ENCODE results near the gene NKX1-2.

NKX1-2 gene

GRCh38 chr10:124450012-124450782 lies at the start of gene NKX1-2:
Gene NKX1-2 (minus strand): TSS chr10:124450035. CDS start chr10:124449943, 92 bp downstream.
- Histone ChIP-seq H3K27me3 (replicated peaks; ENCODE audit: control insufficient read depth, insufficient read depth, low read length) (peaks cover 6% of the 10 kb centered on the region; the same call in 1 of the 2 replicates), H3K4me3 (replicated peaks; ENCODE audit: low read depth, low read length) (no peak within 1 kb of the TSS), H3K36me3 (ENCODE audit: control insufficient read depth, insufficient read depth, low read length) (no peaks in the 10 kb centered on the region)
- no peak for DNase-seq (ENCODE audit: extremely low read depth, insufficient read length)
- TF ChIP-seq, protein P1, sequence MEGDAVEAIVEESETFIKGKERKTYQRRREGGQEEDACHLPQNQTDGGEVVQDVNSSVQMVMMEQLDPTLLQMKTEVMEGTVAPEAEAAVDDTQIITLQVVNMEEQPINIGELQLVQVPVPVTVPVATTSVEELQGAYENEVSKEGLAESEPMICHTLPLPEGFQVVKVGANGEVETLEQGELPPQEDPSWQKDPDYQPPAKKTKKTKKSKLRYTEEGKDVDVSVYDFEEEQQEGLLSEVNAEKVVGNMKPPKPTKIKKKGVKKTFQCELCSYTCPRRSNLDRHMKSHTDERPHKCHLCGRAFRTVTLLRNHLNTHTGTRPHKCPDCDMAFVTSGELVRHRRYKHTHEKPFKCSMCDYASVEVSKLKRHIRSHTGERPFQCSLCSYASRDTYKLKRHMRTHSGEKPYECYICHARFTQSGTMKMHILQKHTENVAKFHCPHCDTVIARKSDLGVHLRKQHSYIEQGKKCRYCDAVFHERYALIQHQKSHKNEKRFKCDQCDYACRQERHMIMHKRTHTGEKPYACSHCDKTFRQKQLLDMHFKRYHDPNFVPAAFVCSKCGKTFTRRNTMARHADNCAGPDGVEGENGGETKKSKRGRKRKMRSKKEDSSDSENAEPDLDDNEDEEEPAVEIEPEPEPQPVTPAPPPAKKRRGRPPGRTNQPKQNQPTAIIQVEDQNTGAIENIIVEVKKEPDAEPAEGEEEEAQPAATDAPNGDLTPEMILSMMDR (IDR thresholded peaks at IDR 0.05; ENCODE audit: insufficient read depth, low read length, poor library complexity, severe bottlenecking) = no peak

DNA sequence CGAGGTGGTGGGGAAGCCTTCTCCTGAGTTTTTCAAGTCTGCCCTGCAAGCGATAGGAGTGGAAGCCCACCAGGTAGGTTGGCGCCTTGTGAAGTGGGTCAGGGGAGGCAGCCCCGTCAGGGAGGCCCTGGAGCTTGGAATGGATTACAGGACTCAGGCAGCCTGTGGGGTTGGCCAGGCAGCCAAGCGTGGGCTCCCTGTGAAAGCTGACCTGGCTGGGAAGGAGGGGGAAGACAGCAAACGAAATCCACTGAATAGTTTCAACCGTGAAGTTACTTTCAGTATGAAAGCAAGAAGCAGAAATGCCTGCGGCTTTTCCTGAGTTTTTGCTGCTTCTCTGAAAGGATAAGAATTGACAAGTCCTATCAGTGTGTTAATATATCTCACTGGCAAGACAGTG lies 48.2 kb upstream of the NKX1-2 start:
- no peak for DNase-seq (ENCODE audit: extremely low read depth, insufficient read length)
- TF ChIP-seq, protein P1 (IDR thresholded peaks at IDR 0.05; ENCODE audit: insufficient read depth, low read length, poor library complexity, severe bottlenecking) = no peak
- H3K4me3 ChIP-seq (replicated peaks; ENCODE audit: low read depth, low read length) = no peak overlapping the region
- no peaks in the 10 kb centered on the region for H3K27me3 ChIP-seq (replicated peaks; ENCODE audit: control insufficient read depth, insufficient read depth, low read length)
- no peaks in the 10 kb centered on the region for H3K36me3 ChIP-seq (ENCODE audit: control insufficient read depth, insufficient read depth, low read length)

GRCh38 chr10:124497196-124497881 lies 47.5 kb upstream of the NKX1-2 start:
- H3K36me3 ChIP-seq (ENCODE audit: control insufficient read depth, insufficient read depth, low read length) = no peaks in the 10 kb centered on the region
- no peaks in the 10 kb centered on the region for H3K27me3 ChIP-seq (replicated peaks; ENCODE audit: control insufficient read depth, insufficient read depth, low read length)
- DNase-seq (ENCODE audit: extremely low read depth, insufficient read length) = no peak
- H3K4me3 ChIP-seq (replicated peaks; ENCODE audit: low read depth, low read length) = no peak overlapping the region
- TF ChIP-seq, protein P1 (IDR thresholded peaks at IDR 0.05; ENCODE audit: insufficient read depth, low read length, poor library complexity, severe bottlenecking) = no peak

DNA sequence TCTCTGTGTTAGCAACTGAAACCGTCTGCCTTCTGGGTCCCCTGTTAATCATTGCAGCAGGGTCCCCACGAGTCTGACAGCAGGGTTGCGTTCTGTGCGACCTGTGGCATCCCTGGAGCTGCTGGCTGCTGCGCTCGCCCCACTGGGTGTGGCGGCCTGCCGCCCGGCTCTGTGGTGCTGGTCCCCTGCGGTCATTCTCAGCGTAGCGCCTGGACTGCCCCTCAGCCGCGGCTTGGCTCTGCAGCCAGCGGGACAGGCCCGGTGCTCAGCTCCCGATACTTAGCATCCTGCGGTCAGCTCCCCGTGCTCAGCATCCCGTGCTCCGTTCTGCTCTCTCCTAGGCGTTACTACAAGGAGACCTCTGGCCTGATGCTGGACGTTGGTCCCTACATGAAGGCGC lies 46.8 kb upstream of the NKX1-2 start:
- no peaks in the 10 kb centered on the region for H3K27me3 ChIP-seq (replicated peaks; ENCODE audit: control insufficient read depth, insufficient read depth, low read length)
- TF ChIP-seq, protein P1 (IDR thresholded peaks at IDR 0.05; ENCODE audit: insufficient read depth, low read length, poor library complexity, severe bottlenecking) = no peak
- no peaks in the 10 kb centered on the region for H3K36me3 ChIP-seq (ENCODE audit: control insufficient read depth, insufficient read depth, low read length)
- DNase-seq (ENCODE audit: extremely low read depth, insufficient read length) = no peak
- H3K4me3 ChIP-seq (replicated peaks; ENCODE audit: low read depth, low read length) = no peak overlapping the region

- Histone ChIP-seq H3K36me3 (ENCODE audit: control insufficient read depth, insufficient read depth, low read length) (no peaks in the 10 kb centered on the region), H3K27me3 (replicated peaks; ENCODE audit: control insufficient read depth, insufficient read depth, low read length) (no peaks in the 10 kb centered on the region), H3K4me3 (replicated peaks; ENCODE audit: low read depth, low read length) (no peak overlapping the region)
- TF ChIP-seq, protein P1 (IDR thresholded peaks at IDR 0.05; ENCODE audit: insufficient read depth, low read length, poor library complexity, severe bottlenecking) = no peak
- DNase-seq (ENCODE audit: extremely low read depth, insufficient read length) = no peak
Observed at GRCh38 chr10:124496150-124496549, 46.3 kb upstream of the NKX1-2 start.

Data from GM06990 (cell line).